Measurements from ENCODE around the gene MAPKAPK5. TPM values are rescaled to one million over a fixed set of nuclear protein-coding genes. Genes with fewer than 3 reads are reported as not detected.
"Not testable (repeated sequence)": the region's sequence is repeated elsewhere in the genome, so short reads cannot be mapped to it uniquely, and the experiment has no call there.

The MAPKAPK5 gene
- total and polyA plus RNA-seq, 2 experiments from 2014 or later = 64.3 to 92.9 TPM

DNA sequence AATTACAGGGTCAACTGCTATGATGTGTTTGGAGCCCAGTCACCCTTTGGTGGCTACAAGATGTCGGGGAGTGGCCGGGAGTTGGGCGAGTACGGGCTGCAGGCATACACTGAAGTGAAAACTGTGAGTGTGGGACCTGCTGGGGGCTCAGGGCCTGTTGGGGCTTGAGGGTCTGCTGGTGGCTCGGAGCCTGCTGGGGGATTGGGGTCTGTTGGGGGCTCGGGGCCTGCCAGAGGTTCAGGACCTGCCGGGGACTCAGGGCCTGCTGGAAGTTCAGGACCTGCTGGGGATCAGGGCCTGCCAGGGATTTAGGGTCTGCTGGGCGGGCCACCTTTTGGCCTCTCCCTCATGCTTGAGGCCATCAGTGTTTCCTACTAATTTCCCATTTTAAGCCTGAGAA lies 38.2 kb upstream of the MAPKAPK5 start:
- H3K27me3 ChIP-seq = no peaks in the 10 kb centered on the region
- H3K9me3 ChIP-seq (ENCODE audit: low read depth) = no peaks in the 10 kb centered on the region
- no peak overlapping the region for H3K27ac ChIP-seq
- peaks cover 22% of the 10 kb centered on the region for H3K36me3 ChIP-seq
- H3K4me1 ChIP-seq (ENCODE audit: low read depth) = no peaks in the 10 kb centered on the region
- no peak overlapping the region for H3K4me3 ChIP-seq
- TF ChIP-seq, protein P1, sequence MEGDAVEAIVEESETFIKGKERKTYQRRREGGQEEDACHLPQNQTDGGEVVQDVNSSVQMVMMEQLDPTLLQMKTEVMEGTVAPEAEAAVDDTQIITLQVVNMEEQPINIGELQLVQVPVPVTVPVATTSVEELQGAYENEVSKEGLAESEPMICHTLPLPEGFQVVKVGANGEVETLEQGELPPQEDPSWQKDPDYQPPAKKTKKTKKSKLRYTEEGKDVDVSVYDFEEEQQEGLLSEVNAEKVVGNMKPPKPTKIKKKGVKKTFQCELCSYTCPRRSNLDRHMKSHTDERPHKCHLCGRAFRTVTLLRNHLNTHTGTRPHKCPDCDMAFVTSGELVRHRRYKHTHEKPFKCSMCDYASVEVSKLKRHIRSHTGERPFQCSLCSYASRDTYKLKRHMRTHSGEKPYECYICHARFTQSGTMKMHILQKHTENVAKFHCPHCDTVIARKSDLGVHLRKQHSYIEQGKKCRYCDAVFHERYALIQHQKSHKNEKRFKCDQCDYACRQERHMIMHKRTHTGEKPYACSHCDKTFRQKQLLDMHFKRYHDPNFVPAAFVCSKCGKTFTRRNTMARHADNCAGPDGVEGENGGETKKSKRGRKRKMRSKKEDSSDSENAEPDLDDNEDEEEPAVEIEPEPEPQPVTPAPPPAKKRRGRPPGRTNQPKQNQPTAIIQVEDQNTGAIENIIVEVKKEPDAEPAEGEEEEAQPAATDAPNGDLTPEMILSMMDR (IDR thresholded peaks at IDR 0.05; ENCODE audit: low read depth, low read length) = no peak
- DNase-seq (ENCODE audit: low read depth in 1 of 2, low spot score in 1 of 2) = no peak

DNA sequence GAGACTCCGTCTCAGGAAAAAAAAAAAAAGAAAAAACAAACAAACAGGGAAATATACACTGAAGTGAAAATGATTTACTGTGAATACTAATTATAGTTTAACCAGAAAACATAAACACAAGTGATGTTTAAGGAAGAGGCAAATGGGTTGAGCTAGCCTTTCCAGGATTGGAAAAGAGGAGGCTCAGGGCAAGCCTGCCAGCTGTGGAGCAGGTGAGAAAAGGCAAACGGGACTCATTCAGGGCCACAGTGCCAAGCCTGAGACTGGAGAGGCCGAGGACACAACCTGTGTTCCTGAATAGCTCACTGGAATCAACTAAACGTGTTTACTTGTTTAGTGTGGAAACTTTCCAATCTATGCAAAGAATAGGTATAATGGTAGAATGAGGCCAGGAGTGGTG lies 35.7 kb upstream of the MAPKAPK5 start:
- H3K27ac ChIP-seq = no peak overlapping the region
- no peaks in the 10 kb centered on the region for H3K9me3 ChIP-seq (ENCODE audit: low read depth)
- no peaks in the 10 kb centered on the region for H3K4me1 ChIP-seq (ENCODE audit: low read depth)
- DNase-seq (ENCODE audit: low read depth in 1 of 2, low spot score in 1 of 2) = no peak
- H3K4me3 ChIP-seq = no peak overlapping the region
- no peaks in the 10 kb centered on the region for H3K27me3 ChIP-seq
- peaks cover 10% of the 10 kb centered on the region for H3K36me3 ChIP-seq
- TF ChIP-seq, protein P1 (IDR thresholded peaks at IDR 0.05; ENCODE audit: low read depth, low read length) = no peak

GRCh38 chr12:111807232-111807631 lies 34.8 kb upstream of the MAPKAPK5 start:
- Histone ChIP-seq H3K4me3 (no peak overlapping the region), H3K4me1 (ENCODE audit: low read depth) (no peaks in the 10 kb centered on the region), H3K36me3 (peaks cover 10% of the 10 kb centered on the region), H3K9me3 (ENCODE audit: low read depth) (no peaks in the 10 kb centered on the region), H3K27ac (no peak overlapping the region), H3K27me3 (no peaks in the 10 kb centered on the region)
- DNase-seq (ENCODE audit: low read depth in 1 of 2, low spot score in 1 of 2) = no peak
- TF ChIP-seq, protein P1 (IDR thresholded peaks at IDR 0.05; ENCODE audit: low read depth, low read length) = no peak

DNA sequence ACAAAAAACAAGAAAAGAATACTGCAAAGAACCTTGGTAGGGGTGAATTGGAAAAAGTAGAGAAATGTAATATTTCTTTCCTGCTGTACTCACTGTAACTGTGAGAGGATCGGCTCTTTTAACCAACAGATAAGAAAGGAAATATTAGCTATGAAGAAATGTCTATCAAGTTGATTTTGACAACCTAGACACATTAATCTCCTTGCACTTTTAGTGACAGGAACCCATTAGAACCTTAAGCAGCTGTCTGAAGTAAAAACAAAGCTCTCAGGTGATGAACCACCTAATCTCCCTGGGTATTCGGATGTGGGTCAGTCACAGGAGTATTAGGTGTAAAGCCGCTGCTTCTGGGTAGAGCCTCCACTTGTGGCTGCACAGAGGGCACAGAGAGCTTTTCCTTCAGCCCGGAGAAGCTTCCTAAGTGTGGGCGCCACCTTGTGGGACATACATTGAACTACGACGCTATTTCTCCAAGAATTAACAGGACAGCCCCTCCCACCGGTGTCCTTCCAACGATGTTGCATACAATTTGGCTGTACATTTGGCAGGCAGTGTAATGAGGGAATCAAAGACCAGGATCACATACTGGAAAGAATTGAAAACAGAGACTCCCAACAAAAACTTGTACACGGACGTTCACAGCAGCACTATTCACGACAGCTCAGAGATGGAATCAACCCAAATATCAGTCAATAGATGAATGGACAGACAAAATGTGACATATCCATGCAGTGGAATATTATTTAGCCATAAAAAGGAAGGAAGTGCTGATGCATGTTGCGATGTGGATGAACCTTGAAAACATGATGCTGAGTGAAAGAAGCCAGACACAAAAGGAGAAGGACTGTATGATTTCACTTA lies 28.9 kb upstream of the MAPKAPK5 start:
- H3K36me3 ChIP-seq = peaks cover 8% of the 10 kb centered on the region
- H3K9me3 ChIP-seq (ENCODE audit: low read depth) = no peaks in the 10 kb centered on the region
- DNase-seq (ENCODE audit: low read depth in 1 of 2, low spot score in 1 of 2) = peak; percentile 91 to 92
- H3K4me3 ChIP-seq = no peak overlapping the region
- H3K4me1 ChIP-seq (ENCODE audit: low read depth) = no peaks in the 10 kb centered on the region
- peak overlapping the region; percentile 12 for H3K27ac ChIP-seq
- TF ChIP-seq, protein P1 (IDR thresholded peaks at IDR 0.05; ENCODE audit: low read depth, low read length) = peak; percentile 81
- no peaks in the 10 kb centered on the region for H3K27me3 ChIP-seq

- Histone ChIP-seq H3K9me3 (ENCODE audit: low read depth) (no peaks in the 10 kb centered on the region), H3K4me3 (no peak overlapping the region), H3K4me1 (ENCODE audit: low read depth) (peaks cover 3% of the 10 kb centered on the region), H3K27ac (no peak overlapping the region), H3K27me3 (no peaks in the 10 kb centered on the region), H3K36me3 (no peaks in the 10 kb centered on the region)
- TF ChIP-seq, protein P1 (IDR thresholded peaks at IDR 0.05; ENCODE audit: low read depth, low read length) = no peak
- DNase-seq (ENCODE audit: low read depth in 1 of 2, low spot score in 1 of 2) = no peak
Measured at GRCh38 chr12:111816065-111816615, 25.9 kb upstream of the MAPKAPK5 start.

- H3K9me3 ChIP-seq (ENCODE audit: low read depth); H3K36me3 ChIP-seq; DNase-seq (ENCODE audit: low read depth in 1 of 2, low spot score in 1 of 2); H3K4me1 ChIP-seq (ENCODE audit: low read depth); H3K4me3 ChIP-seq; H3K27me3 ChIP-seq; H3K27ac ChIP-seq: not testable (repeated sequence)
Measured at GRCh38 chr12:111816898-111817297, 25.1 kb upstream of the MAPKAPK5 start.

Measured in cardiac muscle cell (in vitro differentiated cells and primary cell).